ENCODE results near the gene LZTS2.
A peak's percentile ranks its signal among the peaks of the same experiment; 100 is the strongest.

Gene LZTS2

DNA sequence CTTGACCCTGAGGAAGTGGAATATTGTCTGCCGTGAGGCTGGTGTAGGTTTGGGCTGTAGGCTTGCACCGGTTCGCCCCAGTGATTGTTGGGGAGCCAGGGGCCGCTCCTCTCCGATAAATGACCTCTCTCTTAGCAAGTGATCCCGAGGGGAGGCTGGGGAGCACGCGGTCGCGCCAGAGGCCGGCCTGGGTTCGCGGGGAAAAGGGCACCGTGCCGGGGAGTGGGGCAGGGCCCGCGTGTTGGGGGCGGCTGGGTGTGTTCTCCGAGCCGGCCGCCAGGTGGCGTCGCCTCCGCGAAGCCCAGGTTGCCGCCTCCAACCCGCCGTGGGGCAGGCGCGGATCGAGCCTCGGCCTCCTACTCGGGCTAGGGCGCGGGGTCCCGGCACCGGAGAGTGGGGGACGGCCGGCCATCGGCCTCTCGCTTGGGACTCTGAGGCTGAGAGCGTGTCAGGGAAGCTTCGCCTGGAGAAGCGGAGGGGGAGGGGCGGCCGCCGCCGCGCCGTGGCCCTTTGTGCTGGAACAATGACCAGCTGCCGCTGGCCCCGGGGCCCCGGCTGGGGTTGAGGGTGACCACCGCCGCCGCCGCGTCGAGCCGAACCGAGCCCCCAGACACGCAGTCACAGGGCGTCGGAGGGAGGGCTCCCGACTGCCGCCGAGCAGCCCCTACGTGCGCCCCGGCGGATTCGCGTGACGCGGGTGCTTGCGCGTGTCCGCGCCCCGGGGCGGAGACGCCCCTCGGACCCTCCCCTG, 442 bp upstream of the LZTS2 start:
- peak; percentile 53 for DNase-seq

DNA sequence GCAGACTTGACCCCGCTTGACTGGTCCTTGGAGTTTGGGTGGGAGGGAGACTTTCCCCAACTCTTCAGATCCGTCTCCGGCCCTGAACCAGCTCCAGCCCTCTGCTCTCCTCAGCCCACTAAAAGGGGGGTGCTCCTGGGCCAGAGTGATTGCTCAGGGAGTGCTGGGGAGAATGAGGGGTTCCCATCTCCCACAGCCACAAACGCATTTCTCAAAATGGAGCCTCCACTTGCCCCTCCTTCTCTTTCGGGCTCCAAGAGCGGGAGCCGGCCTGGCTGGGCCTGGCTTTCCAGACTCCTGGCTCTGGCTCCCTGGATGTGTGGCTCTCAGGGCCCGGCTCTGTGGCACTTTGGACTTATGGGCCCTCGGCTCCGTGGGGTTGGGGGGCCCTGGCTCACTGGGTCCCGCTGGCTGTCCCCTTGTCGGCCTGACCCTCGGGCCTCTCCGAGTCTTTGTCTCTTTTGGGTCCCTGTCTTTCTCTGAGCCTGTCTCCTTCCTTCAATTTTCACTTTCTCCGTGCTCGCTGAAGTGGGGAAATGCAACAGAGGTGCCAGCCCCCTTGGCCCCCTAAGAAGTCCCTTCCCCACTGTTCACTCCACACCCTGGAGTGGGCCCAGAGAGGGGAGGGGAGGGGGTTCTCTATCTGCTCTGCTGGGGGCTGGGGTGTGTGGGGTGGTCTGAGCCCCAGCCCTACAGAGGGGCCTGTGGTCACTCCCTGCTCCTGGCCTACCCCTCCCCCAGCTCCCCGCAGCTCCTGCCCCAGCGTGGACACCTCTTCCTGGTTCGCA, 713 bp downstream of the LZTS2 start:
- peak; percentile 19 for DNase-seq

GRCh38 chr10:101000915-101001658, 1.5 kb downstream of the LZTS2 start:
- no peak for DNase-seq

GRCh38 chr10:101001659-101002035, 2.0 kb downstream of the LZTS2 start:
- no peak for DNase-seq

GRCh38 chr10:101002456-101002855, 2.8 kb downstream of the LZTS2 start:
- DNase-seq = no peak

- DNase-seq = no peak
These were observed 4.1 kb downstream of the LZTS2 start for GRCh38 chr10:101003639-101004206.

DNA sequence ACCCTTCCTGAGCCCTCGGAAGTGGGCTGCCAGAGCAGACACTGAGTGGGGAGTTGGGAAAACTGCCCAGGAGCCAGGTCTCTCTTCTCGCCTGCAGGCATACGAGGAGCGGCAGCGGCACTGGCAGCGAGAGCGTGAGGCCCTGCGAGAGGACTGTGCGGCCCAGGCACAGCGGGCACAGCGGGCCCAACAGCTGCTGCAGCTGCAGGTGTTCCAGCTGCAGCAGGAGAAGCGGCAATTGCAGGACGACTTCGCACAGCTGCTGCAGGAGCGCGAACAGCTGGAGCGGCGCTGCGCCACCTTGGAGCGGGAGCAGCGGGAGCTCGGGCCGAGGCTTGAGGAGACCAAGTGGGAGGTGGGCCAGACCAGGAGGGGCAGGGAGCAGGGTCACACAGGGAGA, 5.8 kb downstream of the LZTS2 start:
- no peak for DNase-seq

- DNase-seq = no peak
These were observed 6.4 kb downstream of the LZTS2 start for GRCh38 chr10:101005869-101006567.

DNA sequence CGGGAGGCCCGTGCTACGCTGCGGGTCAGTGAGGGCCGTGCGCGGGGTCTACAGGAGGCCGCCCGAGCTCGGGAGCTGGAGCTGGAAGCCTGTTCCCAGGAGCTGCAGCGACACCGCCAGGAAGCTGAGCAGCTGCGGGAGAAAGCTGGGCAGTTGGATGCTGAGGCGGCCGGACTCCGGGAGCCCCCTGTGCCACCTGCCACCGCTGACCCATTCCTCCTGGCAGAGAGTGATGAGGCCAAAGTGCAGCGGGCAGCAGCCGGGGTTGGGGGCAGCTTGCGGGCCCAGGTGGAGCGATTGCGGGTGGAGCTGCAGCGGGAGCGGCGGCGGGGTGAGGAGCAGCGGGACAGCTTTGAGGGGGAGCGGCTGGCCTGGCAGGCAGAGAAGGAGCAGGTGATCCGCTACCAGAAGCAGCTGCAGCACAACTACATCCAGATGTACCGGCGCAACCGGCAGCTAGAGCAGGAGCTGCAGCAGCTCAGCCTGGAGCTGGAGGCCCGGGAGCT, 7.0 kb downstream of the LZTS2 start:
- no peak for DNase-seq

GRCh38 chr10:101007099-101007711, 7.6 kb downstream of the LZTS2 start:
- DNase-seq = no peak

DNA sequence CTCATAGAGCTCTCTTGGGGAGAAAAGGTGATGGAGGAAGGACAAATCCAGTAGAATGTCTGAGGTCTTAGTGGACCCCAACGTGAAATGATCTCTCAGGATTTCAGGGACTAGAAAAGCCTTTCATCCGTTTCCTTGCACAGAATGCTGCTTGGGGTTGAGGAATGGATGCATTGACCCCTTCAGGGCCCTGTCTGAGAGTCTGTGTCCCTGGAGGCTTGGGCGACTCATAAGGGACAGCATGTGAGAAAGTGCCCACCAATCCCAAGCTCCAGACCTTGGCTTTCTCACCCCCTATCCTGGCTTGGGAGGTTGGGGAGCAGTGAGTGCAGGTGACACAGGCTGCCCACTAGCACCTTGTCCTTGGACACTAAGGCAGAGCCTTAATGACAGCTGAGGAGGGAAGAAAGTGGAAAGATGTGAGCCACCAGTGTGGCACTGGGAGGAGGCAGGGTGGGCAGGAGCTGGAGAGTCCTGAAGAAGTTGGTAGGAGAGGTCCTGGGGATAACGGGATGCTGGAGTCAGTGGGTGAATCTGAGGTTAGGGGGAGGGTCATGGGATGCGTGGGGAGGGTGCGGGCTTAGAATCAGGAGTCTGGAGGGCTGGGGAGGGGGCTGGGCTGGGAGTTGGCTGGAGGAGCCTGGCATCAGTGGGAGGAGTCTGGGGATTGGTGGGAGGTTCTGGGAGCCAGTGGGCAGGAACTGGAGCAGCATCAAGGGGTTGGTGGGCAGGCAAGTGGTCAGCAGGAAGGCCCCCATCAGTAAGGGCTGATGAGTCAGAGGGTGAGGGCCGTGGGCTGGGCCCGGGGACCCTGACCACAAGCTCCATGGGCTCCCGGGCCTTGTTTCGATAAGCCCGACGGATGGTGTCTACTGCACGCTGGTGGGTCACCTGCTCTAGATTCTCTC, 8.6 kb downstream of the LZTS2 start:
- DNase-seq = no peak

GRCh38 chr10:101008823-101009423, 9.3 kb downstream of the LZTS2 start:
- DNase-seq = no peak

- DNase-seq = no peak
These were observed 10.7 kb downstream of the LZTS2 start for GRCh38 chr10:101010329-101010728.

GRCh38 chr10:101011517-101012423, 12.2 kb downstream of the LZTS2 start:
- no peak for DNase-seq

- DNase-seq = peak; percentile 74
These were observed 13.1 kb downstream of the LZTS2 start for GRCh38 chr10:101012525-101013364.

DNA sequence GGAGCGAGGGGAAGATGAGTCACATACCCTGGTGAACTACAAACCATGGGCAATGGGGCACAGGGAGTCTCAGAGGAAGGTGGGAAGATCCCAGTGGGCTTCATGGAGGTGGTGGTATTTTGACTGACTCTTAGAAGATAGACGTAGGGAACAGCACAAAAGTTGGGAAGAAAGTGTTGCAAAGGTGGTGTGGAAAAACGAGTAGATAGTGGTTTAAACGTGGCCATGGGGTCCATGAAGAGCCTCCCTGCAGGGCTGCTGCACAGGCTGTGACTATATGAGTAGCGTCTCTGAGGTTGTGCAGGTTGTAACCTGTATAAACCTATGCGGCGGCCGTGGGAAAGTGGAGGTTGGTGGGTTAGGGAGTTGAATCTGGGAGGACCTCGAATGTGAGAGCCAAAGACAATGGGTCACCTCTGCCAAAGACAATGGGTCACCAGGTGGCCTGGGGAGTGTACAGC, 13.8 kb downstream of the LZTS2 start:
- no peak for DNase-seq

DNA sequence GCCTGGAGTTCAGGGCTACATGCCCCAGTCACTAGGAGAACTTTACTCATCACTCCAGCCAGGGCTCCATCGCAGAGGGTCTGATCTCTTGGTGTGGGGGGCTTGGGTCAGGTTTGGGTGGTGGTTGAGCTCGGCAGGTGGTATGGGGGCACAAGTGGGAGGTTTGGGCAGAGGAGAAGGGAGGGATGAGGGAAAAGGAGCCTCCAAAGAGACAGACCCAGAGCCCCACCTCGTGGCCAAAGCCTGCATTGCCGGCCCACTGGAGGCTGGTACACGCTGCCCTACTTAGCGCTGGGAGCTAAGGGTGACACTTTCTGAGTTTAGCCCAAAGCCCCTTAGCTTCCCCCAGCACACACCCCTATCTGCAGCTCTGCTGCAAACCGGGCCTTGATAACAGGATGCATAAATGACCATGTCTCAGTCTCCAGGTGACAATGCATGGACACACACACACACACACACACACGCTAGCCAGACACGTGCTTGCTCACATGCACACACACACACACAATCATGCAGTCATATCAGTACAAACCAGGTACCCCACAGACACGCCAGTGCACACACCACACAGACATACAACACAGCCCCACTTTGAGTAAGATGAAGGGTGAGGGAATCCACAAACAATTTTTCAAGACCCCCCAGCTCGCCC, 14.7 kb downstream of the LZTS2 start:
- DNase-seq = peak; percentile 23

All from KG1 (cell line).